ENCODE measurements around the gene POLR1A. TPM values are rescaled to one million over a fixed set of nuclear protein-coding genes. Genes with fewer than 3 reads are reported as not detected.

The POLR1A gene
- total RNA-seq, 1 experiment from 2014 or later: 58.3 TPM

- no TSS peak for BruUV-seq (replicated peaks)
- H3K36me3 Mint-ChIP-seq (ENCODE audit: insufficient read depth, unreplicated experiment): peaks cover 24% of the 10 kb centered on the region
- no peak for TF ChIP-seq CTCF (IDR thresholded peaks at IDR 0.05; ENCODE audit: unreplicated experiment)
- H3K4me3 Mint-ChIP-seq (ENCODE audit: low read depth, unreplicated experiment): no peak overlapping the region
- H3K27me3 Mint-ChIP-seq (ENCODE audit: unreplicated experiment): no peaks in the 10 kb centered on the region
- no peak for DNase-seq
- intact Hi-C loops (cut with micrococcal nuclease; ENCODE audit: unreplicated experiment): no loop called here
- H3K9me3 Mint-ChIP-seq (ENCODE audit: low read depth, unreplicated experiment): no peaks in the 10 kb centered on the region
- no peaks in the 10 kb centered on the region for H3K4me1 Mint-ChIP-seq (ENCODE audit: low read depth, unreplicated experiment)
- H3K27ac Mint-ChIP-seq (ENCODE audit: unreplicated experiment): no peak overlapping the region
- CTCF ChIA-PET: interaction anchor here (1.5 kb wide), 1 partner anchor 210 kb away, joined by 4 read pairs; no protein-coding TSS in a partner anchor
These were observed 68.4 kb downstream of the POLR1A start for GRCh38 chr2:86037141-86037794.

GRCh38 chr2:86036669-86037138, 69.0 kb downstream of the POLR1A start:
- no peaks in the 10 kb centered on the region for H3K27me3 Mint-ChIP-seq (ENCODE audit: unreplicated experiment)
- CTCF ChIA-PET: interaction anchor here (1.5 kb wide), 1 partner anchor 209 kb away, joined by 4 read pairs; no protein-coding TSS in a partner anchor
- no peak overlapping the region for H3K27ac Mint-ChIP-seq (ENCODE audit: unreplicated experiment)
- no peak overlapping the region for H3K4me3 Mint-ChIP-seq (ENCODE audit: low read depth, unreplicated experiment)
- no TSS peak for BruUV-seq (replicated peaks)
- H3K4me1 Mint-ChIP-seq (ENCODE audit: low read depth, unreplicated experiment): no peaks in the 10 kb centered on the region
- H3K9me3 Mint-ChIP-seq (ENCODE audit: low read depth, unreplicated experiment): no peaks in the 10 kb centered on the region
- no peak for TF ChIP-seq CTCF (IDR thresholded peaks at IDR 0.05; ENCODE audit: unreplicated experiment)
- intact Hi-C loops (cut with micrococcal nuclease; ENCODE audit: unreplicated experiment): no loop called here
- peaks cover 28% of the 10 kb centered on the region for H3K36me3 Mint-ChIP-seq (ENCODE audit: insufficient read depth, unreplicated experiment)
- no peak for DNase-seq

- BruUV-seq (replicated peaks): no TSS peak
- intact Hi-C loops (cut with micrococcal nuclease; ENCODE audit: unreplicated experiment): no loop called here
- H3K27ac Mint-ChIP-seq (ENCODE audit: unreplicated experiment): no peak overlapping the region
- no peak for DNase-seq
- no peaks in the 10 kb centered on the region for H3K9me3 Mint-ChIP-seq (ENCODE audit: low read depth, unreplicated experiment)
- TF ChIP-seq CTCF (IDR thresholded peaks at IDR 0.05; ENCODE audit: unreplicated experiment): no peak
- H3K27me3 Mint-ChIP-seq (ENCODE audit: unreplicated experiment): no peaks in the 10 kb centered on the region
- H3K4me3 Mint-ChIP-seq (ENCODE audit: low read depth, unreplicated experiment): no peak overlapping the region
- peaks cover 31% of the 10 kb centered on the region for H3K36me3 Mint-ChIP-seq (ENCODE audit: insufficient read depth, unreplicated experiment)
- CTCF ChIA-PET: interaction anchor here (1.5 kb wide), 1 partner anchor 209 kb away, joined by 4 read pairs; no protein-coding TSS in a partner anchor
- no peaks in the 10 kb centered on the region for H3K4me1 Mint-ChIP-seq (ENCODE audit: low read depth, unreplicated experiment)
These were observed 69.6 kb downstream of the POLR1A start for GRCh38 chr2:86035883-86036668.

- DNase-seq: no peak
- no peak overlapping the region for H3K4me3 Mint-ChIP-seq (ENCODE audit: low read depth, unreplicated experiment)
- no peak overlapping the region for H3K27ac Mint-ChIP-seq (ENCODE audit: unreplicated experiment)
- CTCF ChIA-PET: no interaction called here
- intact Hi-C loops (cut with micrococcal nuclease; ENCODE audit: unreplicated experiment): no loop called here
- H3K9me3 Mint-ChIP-seq (ENCODE audit: low read depth, unreplicated experiment): no peaks in the 10 kb centered on the region
- H3K36me3 Mint-ChIP-seq (ENCODE audit: insufficient read depth, unreplicated experiment): peaks cover 27% of the 10 kb centered on the region
- BruUV-seq (replicated peaks): no TSS peak
- TF ChIP-seq CTCF (IDR thresholded peaks at IDR 0.05; ENCODE audit: unreplicated experiment): no peak
- no peaks in the 10 kb centered on the region for H3K27me3 Mint-ChIP-seq (ENCODE audit: unreplicated experiment)
- H3K4me1 Mint-ChIP-seq (ENCODE audit: low read depth, unreplicated experiment): no peaks in the 10 kb centered on the region
These were observed 70.3 kb downstream of the POLR1A start for GRCh38 chr2:86035376-86035882.
